ACC112 (cell line): ENCODE data around the gene ACADSB.

ENCODE experiments used
- H2AFZ ChIP-seq: fragments of 200-600 bp; sonication (generic); one replicate; pipeline ENCODE4 v1.6.0; 2017; ENCODE audit warnings: antibody characterized with exemption, low read length; ENCODE audit not compliant: unreplicated experiment
- H3K27ac ChIP-seq: fragments of 200-600 bp; sonication (generic); 2 replicates; pipeline ENCODE4 v1.5.1; 2014; ENCODE audit warnings: low read depth, mild to moderate bottlenecking, antibody characterized with exemption, low read length, moderate library complexity
- H3K27me3 ChIP-seq: fragments of 200-600 bp; sonication (generic); 2 replicates; pipeline ENCODE4 v1.6.1; 2014; ENCODE audit warnings: mild to moderate bottlenecking, antibody characterized with exemption, low read length, moderate library complexity, mixed read lengths; ENCODE audit not compliant: insufficient read depth
- H3K36me3 ChIP-seq: fragments of 200-600 bp; sonication (generic); 2 replicates; pipeline ENCODE4 v1.6.1; 2016; ENCODE audit warnings: mild to moderate bottlenecking, antibody characterized with exemption, low read length, moderate library complexity, mixed read lengths; ENCODE audit not compliant: insufficient read depth
- H3K4me1 ChIP-seq: fragments of 200-600 bp; sonication (generic); one replicate; pipeline ENCODE4 v1.6.1; 2016; ENCODE audit warnings: low read length, mixed read lengths; ENCODE audit not compliant: insufficient read depth, unreplicated experiment, control insufficient read depth
- H3K4me3 ChIP-seq: fragments of 200-600 bp; sonication (generic); 2 replicates; pipeline ENCODE4 v1.5.1; 2014; ENCODE audit warnings: mild to moderate bottlenecking, low read depth, low read length
- H3K79me2 ChIP-seq: fragments of 200-600 bp; sonication (generic); one replicate; pipeline ENCODE4 v1.6.0; 2016; ENCODE audit warnings: low read length; ENCODE audit not compliant: control insufficient read depth, unreplicated experiment, insufficient read depth

ACADSB gene

DNA sequence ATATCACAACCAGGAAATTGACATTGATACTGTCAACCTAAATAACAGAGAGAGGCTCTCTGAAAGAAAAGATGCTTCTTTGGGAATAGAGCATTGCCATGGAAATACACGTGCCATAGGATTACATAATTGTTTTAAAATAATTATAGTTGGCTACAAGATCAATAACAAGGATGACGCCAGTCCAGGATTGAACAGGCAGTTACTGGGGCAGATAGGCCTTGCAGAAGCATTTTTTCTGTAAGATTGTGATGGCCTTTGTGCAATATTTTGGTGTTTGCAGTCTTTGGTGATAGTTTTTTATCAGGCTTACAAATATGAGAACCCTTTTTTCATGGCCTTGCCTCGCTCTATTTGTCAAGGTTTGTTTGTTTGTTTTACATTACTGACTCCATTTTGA lies 10.5 kb downstream of the ACADSB start:
- no peaks in the 10 kb centered on the region for H3K4me1 ChIP-seq
- H3K36me3 ChIP-seq: no peaks in the 10 kb centered on the region
- no peak overlapping the region for H3K27ac ChIP-seq
- H3K79me2 ChIP-seq: no peaks in the 10 kb centered on the region
- H2AFZ ChIP-seq: no peak overlapping the region
- H3K4me3 ChIP-seq: no peak overlapping the region
- no peaks in the 10 kb centered on the region for H3K27me3 ChIP-seq

- H3K36me3 ChIP-seq: no peaks in the 10 kb centered on the region
- H3K79me2 ChIP-seq: no peaks in the 10 kb centered on the region
- H3K27me3 ChIP-seq: no peaks in the 10 kb centered on the region
- H3K27ac ChIP-seq: no peak overlapping the region
- H3K4me1 ChIP-seq: no peaks in the 10 kb centered on the region
- H2AFZ ChIP-seq: no peak overlapping the region
- H3K4me3 ChIP-seq: no peak overlapping the region
Observed at GRCh38 chr10:123019941-123020703, 11.3 kb downstream of the ACADSB start.

GRCh38 chr10:123021517-123021916 lies 12.7 kb downstream of the ACADSB start:
- H3K79me2 ChIP-seq: no peaks in the 10 kb centered on the region
- H3K36me3 ChIP-seq: no peaks in the 10 kb centered on the region
- H3K27ac ChIP-seq: no peak overlapping the region
- H2AFZ ChIP-seq: no peak overlapping the region
- H3K4me3 ChIP-seq: no peak overlapping the region
- no peaks in the 10 kb centered on the region for H3K4me1 ChIP-seq
- H3K27me3 ChIP-seq: no peaks in the 10 kb centered on the region

DNA sequence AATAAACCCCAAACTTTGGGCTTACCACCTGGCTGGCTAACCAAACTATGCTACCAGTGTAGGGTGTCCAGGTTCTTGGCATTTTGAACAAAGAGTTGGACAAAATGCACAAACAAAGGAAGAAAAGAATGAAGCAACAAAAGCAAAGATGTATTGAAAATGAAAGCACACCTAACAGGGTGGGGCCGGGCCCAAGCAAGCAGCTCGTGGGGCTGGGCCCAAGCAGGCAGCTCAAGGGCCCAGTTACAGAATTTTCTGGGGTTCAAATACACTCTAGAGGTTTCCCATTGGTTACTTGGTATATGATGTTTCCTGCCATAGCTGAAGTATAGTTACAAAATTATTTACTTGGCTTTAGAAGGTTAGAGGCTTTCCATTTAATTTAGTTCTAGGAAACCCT lies 15.7 kb downstream of the ACADSB start:
- no peak overlapping the region for H2AFZ ChIP-seq

GRCh38 chr10:123026302-123026701 lies 17.5 kb downstream of the ACADSB start:
- Histone ChIP-seq H3K4me1 (no peaks in the 10 kb centered on the region), H3K79me2 (no peaks in the 10 kb centered on the region), H3K4me3 (no peak overlapping the region), H3K27ac (no peak overlapping the region), H3K27me3 (no peaks in the 10 kb centered on the region), H3K36me3 (no peaks in the 10 kb centered on the region), H2AFZ (no peak overlapping the region)

More for the DNA sequence above, 15.7 kb downstream of the ACADSB start:
- Histone ChIP-seq H3K36me3 (no peaks in the 10 kb centered on the region), H3K79me2 (no peaks in the 10 kb centered on the region), H3K27ac (no peak overlapping the region), H3K4me3 (no peak overlapping the region), H3K4me1 (no peaks in the 10 kb centered on the region), H3K27me3 (no peaks in the 10 kb centered on the region)

DNA sequence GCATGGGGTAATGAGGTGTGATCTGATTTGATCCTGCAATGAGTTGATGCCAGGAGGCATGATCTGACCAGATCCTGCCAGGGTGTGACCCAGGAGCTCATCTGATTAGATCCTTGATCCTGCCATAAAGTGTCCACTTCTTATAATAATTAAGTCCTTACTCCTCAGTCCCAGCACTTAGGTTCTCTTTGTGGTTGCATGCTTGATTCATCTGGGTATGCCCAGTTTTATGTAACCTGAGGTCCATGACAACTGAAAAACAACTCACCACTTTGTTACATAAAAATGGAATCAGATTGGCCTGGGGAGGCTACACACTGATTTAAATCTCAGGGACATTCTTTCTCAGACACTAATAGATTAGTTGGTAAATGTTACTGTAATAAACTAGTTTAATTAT lies 19.1 kb downstream of the ACADSB start:
- H2AFZ ChIP-seq: no peak overlapping the region
- H3K79me2 ChIP-seq: no peaks in the 10 kb centered on the region
- no peaks in the 10 kb centered on the region for H3K27me3 ChIP-seq
- H3K27ac ChIP-seq: no peak overlapping the region
- no peaks in the 10 kb centered on the region for H3K4me1 ChIP-seq
- no peaks in the 10 kb centered on the region for H3K36me3 ChIP-seq
- no peak overlapping the region for H3K4me3 ChIP-seq

- Histone ChIP-seq H3K36me3 (no peaks in the 10 kb centered on the region), H3K27ac (no peak overlapping the region), H3K4me3 (no peak overlapping the region), H2AFZ (no peak overlapping the region), H3K27me3 (no peaks in the 10 kb centered on the region), H3K79me2 (no peaks in the 10 kb centered on the region), H3K4me1 (no peaks in the 10 kb centered on the region)
Observed at GRCh38 chr10:123031124-123031523, 22.3 kb downstream of the ACADSB start.

GRCh38 chr10:123034332-123034731 lies 25.5 kb downstream of the ACADSB start:
- H2AFZ ChIP-seq: no peak overlapping the region
- H3K27me3 ChIP-seq: no peaks in the 10 kb centered on the region
- H3K36me3 ChIP-seq: no peaks in the 10 kb centered on the region
- H3K4me1 ChIP-seq: no peaks in the 10 kb centered on the region
- no peak overlapping the region for H3K4me3 ChIP-seq
- no peak overlapping the region for H3K27ac ChIP-seq
- H3K79me2 ChIP-seq: no peaks in the 10 kb centered on the region

DNA sequence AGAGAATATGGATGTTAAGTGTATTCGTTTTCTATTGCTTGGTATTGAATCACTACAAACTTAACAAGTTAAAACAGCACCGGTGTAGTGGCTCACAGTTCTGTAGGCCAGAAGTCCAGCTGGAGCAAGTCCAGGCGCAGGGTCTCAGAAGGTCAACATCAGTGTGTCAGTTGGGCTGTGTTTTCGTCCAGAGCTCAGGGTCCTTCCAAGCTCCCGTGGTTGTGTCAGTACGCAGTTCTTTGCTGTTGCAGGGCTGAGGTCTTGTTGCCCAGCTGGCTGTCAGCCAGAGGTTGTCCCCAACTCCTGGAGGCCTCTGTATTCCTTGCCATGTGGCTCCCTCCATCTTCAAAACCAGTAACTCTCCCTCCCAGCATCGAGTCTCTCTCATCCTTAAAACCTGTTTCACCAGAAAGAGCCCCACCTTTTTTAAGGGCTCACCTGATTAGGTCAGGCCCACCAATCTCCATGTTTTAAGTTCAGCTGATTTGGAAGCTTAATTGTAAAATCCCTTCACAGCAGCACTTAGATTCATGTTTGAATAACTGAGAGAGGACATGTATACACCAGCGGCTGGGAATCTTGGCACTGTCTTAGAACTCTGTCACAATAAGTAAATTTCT lies 26.8 kb downstream of the ACADSB start:
- Histone ChIP-seq H3K27ac (no peak overlapping the region), H3K4me3 (no peak overlapping the region), H3K4me1 (no peaks in the 10 kb centered on the region), H3K79me2 (no peaks in the 10 kb centered on the region), H3K27me3 (no peaks in the 10 kb centered on the region), H2AFZ (no peak overlapping the region), H3K36me3 (no peaks in the 10 kb centered on the region)

DNA sequence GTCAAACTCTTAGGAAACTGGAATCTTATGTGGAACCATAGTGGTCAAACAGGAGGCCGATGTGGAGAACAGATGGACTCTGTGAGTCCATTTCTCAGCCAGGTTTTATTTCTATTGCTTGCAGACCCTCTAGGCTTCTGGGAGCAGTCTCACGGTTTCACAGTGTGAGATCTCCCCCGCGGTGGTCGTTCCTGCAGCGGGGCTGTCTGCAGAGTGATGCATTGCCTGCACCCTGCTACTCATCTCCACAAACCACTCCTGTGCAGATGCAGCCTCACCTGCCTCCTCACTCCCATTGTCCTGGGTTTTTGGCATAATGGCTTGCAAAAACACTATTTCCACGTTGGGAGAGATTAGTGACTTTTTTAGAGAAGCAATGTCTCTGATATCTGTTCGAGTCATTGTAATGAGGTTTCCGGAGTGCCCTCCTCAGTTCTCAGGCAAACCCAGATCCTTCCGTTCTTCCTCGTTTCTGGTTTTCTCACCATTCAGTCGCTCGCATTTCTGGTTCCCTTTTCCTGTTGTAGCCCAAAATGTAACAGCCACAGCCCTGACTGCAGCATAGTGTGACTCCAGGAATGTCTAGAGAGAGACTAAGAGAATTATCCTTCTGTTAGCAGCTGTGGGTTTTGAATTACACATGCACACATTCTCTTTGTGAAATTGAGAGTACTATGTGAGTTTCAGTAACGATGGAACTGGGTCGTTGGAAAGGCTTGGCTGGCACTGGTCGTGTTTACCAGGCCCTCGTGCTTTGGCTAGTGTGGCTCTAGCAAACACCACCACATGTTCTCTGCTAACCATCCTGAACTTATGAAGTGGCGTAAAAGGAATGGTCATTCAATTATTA lies 30.2 kb downstream of the ACADSB start:
- Histone ChIP-seq H3K27me3 (no peaks in the 10 kb centered on the region), H3K27ac (no peak overlapping the region), H2AFZ (no peak overlapping the region), H3K4me3 (no peak overlapping the region), H3K36me3 (no peaks in the 10 kb centered on the region), H3K79me2 (no peaks in the 10 kb centered on the region), H3K4me1 (no peaks in the 10 kb centered on the region)
